ENCODE data around the gene EIF5B.

DNA sequence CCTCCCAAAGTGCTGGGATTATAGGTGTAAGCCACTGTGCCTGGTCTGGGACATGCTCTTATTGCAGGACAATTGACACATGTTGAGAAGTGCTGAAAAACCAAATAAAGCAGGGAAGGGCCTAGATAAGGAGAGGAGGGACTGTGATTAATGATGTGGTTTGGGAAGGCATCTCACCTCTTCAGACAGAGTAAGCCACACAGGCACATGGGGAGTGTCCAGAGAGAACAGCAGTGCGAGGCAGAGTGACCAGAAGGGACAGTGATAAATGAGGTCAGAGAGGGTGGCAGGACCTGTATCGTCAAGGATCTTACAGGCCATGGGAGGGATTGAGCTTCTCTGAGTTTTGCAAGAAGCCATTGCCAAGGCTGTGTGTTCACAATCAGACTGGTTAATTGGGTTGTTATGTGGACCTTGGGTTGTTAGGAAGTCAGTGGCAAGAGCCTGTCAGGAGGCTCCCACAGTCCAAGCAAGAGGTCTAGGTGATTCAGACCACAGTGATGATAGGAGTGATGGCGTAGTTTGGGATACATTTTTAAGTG, 58.5 kb downstream of the EIF5B start:
- TF ChIP-seq, protein P1, sequence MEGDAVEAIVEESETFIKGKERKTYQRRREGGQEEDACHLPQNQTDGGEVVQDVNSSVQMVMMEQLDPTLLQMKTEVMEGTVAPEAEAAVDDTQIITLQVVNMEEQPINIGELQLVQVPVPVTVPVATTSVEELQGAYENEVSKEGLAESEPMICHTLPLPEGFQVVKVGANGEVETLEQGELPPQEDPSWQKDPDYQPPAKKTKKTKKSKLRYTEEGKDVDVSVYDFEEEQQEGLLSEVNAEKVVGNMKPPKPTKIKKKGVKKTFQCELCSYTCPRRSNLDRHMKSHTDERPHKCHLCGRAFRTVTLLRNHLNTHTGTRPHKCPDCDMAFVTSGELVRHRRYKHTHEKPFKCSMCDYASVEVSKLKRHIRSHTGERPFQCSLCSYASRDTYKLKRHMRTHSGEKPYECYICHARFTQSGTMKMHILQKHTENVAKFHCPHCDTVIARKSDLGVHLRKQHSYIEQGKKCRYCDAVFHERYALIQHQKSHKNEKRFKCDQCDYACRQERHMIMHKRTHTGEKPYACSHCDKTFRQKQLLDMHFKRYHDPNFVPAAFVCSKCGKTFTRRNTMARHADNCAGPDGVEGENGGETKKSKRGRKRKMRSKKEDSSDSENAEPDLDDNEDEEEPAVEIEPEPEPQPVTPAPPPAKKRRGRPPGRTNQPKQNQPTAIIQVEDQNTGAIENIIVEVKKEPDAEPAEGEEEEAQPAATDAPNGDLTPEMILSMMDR (IDR thresholded peaks at IDR 0.05): no peak
- TF ChIP-seq POLR2A (IDR thresholded peaks at IDR 0.05): no peak
- TF ChIP-seq EP300 (IDR thresholded peaks at IDR 0.05): no peak

All from suprapubic skin (tissue), 3 donors.